ENCODE data around the gene BCL10.

Gene BCL10

DNA sequence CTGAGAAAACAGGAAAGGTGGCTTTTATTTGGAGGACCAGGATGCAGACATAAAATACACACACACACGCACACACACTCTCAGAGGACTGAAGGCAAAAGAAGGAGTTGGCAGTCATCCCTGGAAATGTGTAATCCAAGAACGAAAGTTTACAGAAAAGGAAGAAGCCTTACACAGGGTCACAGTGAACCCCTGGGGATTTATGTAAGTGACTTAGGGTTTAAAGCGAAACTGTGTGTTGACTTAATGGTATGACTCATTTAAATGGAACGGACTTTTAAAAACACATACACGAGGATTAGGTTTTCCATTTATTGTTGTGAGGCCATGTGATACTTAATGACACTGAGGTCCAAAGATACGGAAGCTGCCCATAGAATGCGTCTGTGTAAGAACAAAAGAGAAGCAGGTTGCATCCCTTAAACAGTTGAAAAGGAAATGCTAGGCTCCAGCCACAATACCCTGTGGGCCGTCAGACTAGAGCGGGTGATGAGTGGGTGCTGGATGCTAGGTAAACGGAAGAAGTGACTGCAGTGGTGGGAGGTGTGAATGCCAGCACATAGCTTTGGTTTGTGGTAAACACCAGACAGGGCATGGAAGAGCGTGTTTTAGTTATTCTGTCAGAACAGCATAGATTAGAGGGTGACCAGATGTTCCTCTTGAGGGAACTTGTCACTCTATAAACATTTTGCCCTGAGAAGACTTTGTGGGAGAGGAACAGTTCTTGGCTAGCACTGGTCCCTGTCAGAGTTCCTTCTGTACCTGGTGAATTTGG is 21.6 kb upstream of the BCL10 start:
- no peak for DNase-seq

DNA sequence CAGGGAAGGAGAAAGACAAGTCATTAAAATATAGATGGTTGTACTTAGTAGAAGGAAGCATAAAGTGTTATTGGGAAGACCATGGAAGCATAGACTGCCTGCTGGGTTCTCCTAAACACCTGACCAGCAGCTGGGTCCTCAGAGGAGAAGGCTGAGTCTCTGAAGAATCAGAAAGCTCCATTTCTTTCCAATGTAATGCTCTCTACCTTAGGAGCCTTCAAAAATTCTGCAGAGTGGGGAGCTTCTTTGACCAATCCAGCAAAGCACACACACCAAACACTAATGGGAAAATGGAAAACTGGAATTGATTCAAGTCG is 21.1 kb upstream of the BCL10 start:
- DNase-seq = no peak

DNA sequence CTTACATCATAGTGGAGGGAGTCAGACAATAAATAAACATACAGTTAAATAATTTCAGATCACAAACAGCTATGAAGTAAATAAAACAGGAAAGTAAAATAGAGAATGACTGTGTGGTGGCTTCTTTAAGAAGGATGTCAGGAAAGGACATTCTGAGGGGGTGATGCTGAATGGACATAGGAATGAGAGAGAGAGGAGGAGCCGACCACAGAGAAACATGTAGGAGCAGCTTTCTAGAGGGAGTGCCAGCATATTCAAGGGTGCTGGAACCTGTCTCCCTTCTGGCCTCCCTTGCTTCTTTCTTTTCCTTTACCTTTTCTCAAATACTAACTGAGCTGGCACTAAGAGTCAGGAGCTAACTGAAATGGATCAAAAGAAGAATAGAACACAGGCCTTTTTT is 20.5 kb upstream of the BCL10 start:
- no peak for DNase-seq

DNA sequence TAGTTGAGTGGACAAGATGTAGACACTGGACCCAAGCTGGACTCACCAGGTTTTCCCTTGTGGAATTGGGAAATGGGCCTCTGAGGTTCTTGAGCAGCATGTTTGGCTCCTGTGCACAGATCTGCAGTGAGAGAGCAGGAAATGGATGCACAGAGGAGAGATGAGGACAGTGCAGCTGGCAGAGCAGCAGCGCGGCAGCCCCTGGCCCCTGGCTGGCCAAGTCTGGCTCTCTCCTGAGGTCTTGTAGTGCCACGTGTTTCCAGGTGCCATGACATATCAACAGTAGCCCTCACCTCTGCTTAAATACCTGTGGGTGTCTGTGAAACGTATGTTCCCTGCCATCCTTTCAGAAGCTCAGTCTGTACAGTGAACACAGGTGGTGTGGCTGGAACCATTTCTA is 19.2 kb upstream of the BCL10 start:
- no peak for DNase-seq

DNA sequence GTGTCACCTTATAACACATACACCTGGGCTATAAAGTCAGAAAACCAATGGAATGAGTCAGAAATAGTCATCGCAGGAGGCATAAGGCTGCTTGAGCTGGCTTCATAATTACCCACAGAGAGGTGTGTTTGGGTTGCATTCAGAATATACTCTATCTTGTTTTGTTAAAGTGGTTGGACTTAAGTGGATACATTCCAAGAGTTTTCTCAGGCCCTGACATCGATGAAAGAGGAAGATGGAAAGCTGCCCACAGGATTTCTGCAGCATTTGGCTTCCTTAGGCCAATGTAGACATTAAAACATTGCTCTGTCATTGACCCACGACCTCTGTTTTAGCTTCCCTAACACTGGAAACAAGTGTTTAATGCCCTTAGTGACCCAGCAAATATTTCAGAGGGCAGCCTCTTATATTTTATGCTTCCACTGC is 18.6 kb upstream of the BCL10 start:
- DNase-seq = no peak

DNA sequence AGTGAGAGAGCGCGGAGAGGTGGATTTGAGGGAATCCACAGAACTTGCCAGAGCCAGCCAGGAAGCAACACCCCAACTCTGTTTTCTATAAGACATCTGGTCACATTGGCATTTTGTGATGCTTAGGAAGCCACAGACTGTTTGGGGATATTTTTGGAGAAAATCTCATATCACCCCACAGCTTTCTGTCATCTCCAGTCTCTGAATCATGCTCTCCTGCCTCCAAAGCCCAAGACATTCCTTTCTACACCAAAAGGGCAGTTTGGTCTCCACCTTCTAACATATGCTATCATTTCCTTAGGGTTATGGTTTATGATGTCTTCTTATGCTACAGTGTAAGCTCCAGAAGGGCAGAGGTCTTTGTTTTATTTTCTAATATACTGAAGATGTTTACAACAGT is 14.4 kb upstream of the BCL10 start:
- DNase-seq = no peak

DNA sequence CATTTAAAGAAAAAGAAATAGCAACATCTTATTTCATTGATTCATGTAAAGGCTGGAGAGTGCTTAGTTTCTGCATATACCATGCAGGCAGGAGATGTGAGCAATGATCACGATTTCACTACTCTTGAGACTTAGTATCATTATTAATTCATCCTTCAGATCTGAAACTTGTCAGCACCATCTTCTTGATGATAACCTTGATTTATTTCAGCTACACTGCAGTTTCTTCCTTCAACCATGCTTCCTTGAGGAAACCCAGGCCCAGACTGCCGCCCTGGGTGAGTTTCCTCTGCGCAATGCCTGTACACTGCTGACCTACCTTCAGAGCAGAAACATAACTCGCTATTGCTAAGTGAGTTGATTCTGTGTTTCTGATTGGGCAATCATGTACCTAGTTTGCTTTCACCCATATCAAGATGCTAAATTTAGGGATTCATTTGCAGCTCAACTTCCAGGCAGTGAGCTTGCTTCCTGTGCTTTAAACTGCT is 13.5 kb upstream of the BCL10 start:
- DNase-seq = no peak

DNA sequence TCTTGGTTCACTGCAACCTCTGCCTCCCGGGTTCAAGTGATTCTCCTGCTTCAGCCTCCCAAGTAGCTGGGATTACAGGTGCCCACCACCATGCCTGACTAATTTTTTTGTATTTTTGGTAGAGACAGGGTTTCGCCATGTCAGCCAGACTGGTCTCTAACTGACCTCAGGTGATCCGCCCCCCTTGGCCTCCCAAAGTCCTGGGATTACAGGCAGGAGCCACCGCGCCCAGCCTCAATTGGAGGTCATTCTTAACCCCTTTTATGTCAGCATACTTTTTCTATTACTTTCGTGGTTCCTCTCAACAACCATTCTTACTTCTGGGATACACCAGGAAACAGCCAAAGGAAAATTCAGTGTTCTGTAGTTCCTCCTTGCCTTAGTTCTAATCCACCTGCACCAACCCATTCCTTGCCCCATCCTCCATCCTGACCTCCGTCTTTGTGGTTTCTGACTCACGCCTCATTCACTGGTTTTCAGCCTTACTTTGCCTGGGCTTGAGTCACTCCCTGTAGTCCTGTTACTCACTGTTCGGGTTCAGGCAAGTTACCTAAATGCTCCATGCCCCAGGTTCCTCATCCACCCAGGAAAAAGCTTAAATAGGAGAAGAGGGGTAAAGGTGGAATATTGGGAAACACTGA is 12.9 kb upstream of the BCL10 start:
- no peak for DNase-seq

DNA sequence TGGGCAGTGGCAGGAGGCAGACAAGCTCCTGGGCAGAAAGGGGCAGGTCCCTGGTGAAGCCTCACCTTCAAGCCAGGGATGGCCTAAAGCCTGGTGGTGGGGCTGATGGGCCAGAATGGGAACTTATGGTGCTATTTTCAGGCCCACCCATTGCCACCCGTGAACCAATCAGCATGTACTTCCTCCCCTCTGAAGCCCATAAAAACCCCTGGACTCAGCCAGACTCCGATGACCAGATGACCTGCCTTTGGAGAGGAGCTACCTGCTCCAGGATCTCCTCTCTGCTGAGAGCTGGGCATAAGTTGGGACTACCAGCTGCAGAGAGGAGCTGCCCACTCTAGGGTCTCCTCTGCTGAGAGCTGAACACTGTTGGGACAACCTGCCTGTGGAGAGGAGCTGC is 7.8 kb upstream of the BCL10 start:
- no peak for DNase-seq

DNA sequence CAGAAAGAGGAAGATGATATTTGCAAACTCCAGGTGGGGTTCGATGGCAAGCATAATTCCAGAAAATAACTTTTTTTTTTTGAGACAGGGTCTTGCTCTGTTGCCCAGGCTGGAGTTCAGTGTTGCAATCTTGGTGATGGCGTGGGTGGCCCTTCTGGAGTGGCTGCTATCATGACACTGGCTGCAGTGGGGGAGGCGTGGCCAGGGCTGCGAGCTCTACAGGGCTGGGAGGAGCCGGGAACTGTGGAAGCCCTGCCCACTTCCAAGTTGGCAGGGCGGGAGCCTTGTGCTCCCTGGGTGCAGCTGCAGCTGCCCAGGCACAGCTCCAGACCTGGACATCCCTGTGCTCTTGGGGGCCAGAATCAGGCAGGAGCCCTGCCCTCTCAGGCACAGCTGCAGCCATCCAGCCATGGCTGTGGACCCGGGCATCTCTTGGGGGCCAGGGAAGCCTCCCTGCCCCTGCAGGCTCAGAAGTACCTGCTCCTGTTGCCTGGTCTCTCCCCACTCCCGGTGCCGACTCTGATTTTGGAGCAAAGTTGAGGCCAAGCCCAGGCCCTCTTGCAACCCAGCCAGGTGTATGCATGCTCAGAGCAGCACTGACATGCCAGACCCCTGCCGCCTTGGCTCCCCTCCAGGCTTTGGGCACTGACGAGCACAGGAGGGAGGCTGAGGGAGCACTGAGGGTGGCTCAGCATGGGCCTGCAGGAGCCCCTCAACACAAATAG is 7.2 kb upstream of the BCL10 start:
- DNase-seq = no peak

DNA sequence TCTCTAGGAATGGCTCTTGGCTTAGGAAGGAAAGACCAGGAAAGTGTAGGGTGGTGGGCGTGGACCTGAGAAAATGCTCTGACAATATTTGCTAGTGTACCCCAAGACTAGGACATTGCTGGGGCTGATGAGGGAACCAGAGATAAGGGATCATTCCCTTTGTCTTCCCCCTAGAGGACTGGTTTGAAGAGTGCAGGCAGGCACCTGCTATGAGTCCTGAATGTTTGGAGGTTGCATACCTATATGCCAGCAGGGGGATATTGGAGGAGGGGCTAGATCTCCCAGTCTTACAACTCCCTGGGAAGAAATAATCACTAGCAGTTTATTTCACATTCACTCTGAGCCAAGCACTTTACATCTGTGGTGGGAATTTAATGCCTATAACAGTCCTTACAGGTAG is 6.0 kb upstream of the BCL10 start:
- DNase-seq = no peak

DNA sequence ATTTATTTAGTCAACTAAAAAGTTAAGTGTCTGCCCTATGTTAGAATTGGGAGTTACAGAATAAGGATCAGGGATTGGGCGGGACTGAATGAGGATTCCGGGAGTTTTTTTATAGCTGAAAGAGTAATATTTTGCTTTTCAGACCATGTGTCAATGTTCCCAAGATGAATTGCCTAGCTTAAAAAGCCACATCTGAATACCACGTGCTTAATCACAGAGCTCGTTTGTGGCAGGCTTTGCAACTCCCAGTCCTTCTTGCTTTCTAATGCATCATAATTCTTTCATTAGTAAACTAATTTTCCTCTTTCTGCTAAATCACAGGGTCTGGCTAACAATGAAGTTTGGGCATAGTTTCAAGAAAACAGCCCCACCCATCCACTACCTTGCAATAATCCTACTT is 4.2 kb upstream of the BCL10 start:
- no peak for DNase-seq

DNA sequence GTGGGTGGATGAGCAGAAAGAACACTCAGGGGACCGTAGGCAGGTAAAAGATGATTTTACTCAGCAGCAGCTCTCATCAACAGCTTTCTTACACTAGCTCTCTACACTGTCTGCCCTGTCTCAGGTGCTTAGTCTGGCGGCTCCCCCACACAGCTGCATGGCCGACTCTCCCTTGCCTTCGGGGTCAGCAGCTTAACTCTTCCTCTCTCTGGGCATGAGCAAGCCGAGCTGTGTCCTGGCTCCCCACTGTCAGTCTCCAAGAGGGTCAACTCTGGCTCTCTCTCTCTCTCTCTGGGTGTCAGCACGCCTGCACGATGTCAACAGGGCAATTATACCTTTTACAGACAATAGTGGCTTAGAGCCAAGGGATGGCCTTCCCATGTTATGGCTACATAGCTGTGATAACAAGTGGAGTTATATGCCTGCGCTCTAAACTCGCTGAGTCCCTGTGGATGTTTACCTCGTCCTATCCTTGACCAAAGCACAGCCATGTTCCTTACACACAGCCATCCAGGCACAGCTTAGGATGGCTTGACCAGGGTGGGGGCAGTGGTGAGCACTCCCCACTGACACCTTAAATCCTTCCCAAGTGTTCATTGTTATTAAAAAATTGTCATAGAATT is 3.1 kb upstream of the BCL10 start:
- no peak for DNase-seq

DNA sequence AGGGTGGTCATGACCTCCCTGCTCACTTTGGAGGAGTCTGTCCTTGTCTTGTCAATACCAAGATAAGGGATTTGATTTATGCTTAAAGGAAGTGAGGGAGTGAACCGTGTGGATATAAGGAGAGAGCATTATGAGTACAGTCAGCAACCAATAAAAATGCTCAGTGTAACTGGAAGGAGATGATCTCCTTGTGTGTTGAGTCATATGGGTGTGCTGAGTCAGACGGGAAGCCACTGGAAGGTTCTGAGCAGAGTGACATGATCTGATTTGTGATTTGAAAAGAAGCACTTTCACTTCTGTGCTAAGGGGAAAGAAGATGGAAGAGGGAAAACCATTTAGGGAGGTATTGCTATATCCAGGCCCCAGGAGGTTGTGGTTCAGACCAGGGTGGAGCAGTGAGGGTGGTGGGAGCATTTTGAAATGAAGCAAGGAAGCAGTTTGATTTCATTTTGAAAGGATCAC is 2.5 kb upstream of the BCL10 start:
- DNase-seq = no peak

DNA sequence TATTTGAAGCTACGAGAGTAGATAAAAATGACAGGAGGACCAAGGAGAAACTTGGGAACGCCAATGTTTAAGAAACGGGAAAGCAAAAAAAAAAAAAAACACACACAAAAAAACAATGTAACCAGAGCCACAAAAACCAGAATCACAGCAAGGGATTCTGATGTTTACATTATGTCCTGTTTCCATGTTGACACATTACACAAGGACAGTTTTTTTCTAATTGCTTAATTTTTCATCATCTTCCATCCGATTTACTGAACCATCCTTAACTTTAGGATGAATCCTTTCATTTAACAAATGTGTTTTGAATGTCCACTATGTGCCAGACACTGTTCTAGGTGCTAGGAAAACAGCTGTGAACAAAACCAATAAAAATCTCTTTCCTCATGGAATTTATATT is 1.4 kb upstream of the BCL10 start:
- no peak for DNase-seq

DNA sequence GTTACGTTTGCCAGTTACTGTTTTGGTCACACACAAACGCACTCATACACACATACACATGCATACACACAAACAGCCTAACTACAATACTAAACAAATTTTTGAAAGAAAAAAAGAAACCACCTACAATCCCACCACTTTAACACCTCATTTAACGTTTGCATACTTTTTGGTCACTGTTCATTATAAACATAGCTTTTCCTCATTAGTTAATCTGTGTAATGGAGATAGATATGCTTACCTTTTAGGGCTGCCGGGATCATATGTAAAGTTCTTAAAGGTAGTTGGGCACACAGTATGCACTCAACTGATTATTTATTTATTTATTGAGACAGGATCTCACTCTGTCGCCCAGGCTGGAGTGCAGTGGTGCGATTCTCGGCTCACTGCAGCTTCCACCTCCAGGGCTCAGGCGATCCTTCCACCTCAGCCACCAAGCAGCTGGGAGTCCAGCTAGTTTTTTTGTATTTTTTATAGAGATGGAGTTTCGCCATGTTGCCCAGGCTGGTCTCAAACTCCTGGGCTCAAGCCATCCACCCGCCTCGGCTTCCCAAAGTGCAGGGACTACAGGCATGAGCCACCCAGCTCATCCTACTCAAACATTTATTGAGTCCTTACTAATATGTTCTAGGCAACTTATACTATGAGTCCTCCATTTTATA is 677 bp upstream of the BCL10 start:
- no peak for DNase-seq

DNA sequence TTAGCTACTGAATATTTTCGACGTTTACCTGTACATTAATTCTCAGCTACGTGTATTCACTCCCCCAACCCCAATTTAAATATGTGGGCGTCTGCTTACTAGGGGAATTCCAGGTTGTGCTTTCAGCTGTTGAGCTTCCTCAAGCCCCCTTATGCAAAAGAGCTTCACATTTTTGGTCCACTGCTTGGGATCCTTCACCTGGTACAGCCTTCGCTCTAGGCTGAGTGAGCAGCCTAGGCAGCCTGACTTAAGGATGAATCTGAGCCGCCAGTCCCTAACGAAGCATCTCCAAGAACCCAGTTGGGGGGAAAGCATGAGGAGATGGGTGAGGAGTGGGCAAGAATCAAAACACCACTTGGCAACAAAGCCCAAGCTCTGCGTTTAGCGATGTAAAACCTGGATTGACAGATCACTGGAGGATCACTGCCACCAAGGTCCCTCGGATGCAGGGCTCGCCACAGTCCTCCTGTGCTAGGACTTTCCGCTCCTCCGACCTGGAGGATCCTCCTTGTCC is 674 bp downstream of the BCL10 start:
- DNase-seq = no peak

DNA sequence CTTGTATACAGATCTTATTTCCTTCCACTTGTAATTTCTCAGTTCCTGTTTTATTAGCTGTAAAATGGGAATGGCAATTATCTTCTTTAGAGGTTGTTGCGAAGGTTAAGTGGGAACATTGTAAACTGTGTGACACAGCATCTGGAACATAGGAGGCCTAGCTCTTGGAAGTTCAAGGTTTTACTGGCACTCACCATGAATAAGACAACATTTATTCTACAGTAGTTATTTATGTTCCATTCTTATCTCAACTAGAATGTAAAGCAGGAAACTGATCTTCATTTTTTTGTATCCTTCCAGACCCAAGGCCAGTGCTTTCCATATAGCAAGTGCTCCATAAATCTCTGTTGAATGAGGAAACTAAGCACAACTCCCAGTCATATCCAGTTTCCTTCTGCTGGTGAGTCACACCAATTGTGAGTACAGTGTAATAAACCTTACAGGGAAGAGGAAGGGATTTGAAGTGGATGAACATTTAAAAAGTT is 1.4 kb downstream of the BCL10 start:
- DNase-seq = no peak

DNA sequence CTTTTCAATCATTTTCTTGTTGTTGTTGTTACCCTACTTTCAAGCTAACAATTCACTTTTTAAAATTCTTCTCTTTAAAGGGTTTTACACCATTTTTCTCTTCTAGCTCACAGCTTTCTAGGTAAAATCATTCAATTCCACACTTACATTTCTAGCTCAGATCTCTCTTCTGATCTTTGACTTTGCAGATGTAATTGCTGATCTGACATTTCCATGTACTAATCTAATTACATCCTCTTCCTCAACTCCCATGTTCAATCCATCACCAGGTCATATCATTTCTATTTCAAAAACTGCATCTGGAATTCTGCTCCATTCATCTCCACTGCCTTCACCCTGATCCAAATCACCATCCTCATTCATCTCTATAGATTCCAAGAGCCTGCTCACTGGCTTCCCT is 3.0 kb downstream of the BCL10 start:
- DNase-seq = no peak

DNA sequence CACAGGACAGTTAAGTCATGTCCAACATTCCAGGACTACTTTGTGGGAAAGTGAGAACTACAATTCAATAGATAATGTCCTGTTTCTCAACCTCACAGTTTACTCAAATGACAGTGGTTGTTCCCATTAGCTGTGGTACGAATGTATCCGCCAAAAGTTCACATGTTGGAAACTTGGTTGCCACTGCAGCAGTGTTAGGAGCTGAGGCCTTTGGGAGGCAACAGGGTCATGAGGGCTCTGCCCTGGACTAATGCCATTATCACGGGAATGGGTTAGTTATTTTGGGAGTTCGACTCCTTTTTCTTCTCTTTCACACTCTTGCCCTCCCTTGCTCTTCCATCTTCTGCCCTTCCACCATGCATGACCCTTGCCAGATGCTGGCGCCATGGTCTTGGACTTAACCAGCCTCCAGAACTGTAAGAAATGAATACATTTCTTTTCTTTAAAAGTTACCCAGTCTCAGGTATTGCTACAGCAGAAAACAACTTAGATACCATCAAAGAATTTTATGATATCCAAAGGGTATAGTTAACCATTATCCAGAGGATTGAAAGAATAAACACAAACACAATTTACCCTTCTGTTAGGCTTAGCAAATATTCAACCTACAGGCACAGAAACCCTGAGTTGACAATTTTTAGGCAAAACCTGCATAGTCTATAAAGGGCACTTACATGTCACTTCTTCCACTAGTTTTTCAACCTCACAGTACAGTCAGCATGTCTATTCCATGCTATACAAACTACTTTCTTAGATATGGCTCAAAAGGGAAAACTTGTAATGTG is 7.4 kb downstream of the BCL10 start:
- no peak for DNase-seq

DNA sequence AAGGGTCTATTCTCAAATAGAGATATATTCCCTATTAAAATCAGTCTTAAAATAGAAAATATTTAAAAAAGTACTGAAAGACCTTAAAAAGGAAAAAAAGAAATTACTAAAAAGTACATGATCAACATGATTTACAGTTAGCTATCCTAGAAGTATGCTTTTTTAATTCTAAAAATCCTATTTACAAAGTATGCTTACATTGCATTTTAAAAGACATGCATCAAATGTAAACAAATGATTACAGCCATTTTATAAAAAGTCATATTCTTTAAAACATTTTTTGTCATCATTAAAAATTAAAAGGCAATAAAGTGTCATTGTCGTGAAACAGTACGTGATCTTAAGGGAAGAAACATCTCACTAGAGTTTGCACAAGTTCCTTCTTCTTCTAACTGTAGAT is 9.1 kb downstream of the BCL10 start:
- no peak for DNase-seq

DNA sequence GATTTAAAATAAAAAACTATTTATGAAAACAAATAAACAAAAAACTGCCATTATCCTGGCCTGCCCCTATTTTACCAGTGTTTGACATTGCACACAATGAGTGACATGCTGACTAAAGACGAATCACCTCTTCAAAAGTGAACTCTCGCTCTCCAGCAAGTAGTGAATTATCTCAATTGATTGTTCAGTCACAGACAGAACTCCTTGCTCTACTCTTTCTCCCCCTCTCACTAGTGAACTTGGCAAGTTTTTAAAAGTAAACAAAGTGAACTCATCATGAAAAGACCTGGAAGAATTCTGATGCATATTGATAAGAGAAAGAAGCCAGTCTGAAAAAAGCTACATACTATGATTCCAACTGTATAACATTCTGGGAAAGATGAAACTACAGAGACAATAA is 12.3 kb downstream of the BCL10 start:
- DNase-seq = no peak
